Stimulated activated CD8-positive, alpha-beta memory T cell treated with anti-CD3 and anti-CD28 coated beads, Interleukin-12 subunit alpha, Interleukin-12 subunit beta, amount 100 ng/mL, for 1 hour (primary cell): ENCODE measurements around the gene SIN3A.
"Not testable (repeated sequence)": the region's sequence is repeated elsewhere in the genome, so short reads cannot be mapped to it uniquely, and the experiment has no call there.

ENCODE experiments used
- DNase-seq: peaks from one replicate; pipeline ENCODE4 v3.0.0-alpha.2; 2020; ENCODE audit warnings: low read depth

SIN3A gene

DNA sequence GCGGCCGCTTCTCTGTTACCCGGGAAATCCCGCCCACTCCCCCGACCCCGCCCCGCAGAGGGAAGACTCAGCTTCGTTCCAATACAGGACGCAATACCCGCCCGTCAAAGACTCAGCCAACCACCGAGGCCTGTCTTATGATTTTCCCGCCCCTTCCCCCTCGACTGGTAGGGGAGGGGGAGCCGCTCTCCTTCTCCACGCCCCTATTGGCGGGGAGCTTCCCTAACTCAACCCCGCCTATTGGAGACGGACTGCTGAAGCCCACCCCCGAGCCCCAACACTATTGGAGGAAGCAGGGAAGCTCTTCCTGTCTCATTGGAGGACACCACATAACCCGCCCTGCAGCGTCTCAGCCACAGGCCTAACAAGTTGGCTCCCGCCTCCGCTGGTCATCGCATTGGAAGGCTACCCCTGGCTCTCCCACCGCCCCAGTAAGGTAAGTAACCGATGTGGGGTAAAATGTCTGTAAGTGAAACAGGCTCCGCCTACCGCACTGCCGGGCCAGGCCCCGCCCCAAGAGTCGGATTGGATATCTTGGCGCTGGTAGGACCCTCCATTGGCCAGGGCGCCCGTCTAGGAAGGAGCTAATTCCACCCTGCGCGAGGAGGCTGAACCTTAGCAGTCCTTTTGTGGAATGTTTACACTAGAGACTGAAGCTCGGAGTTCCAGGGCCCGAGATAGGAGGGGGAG lies at the start of gene SIN3A:
TSS of gene SIN3A (minus strand) at position 17 of the 690 bp plus-strand sequence. CDS start 21,315 bp downstream, outside the sequence.
- peak; percentile 99 for DNase-seq

DNA sequence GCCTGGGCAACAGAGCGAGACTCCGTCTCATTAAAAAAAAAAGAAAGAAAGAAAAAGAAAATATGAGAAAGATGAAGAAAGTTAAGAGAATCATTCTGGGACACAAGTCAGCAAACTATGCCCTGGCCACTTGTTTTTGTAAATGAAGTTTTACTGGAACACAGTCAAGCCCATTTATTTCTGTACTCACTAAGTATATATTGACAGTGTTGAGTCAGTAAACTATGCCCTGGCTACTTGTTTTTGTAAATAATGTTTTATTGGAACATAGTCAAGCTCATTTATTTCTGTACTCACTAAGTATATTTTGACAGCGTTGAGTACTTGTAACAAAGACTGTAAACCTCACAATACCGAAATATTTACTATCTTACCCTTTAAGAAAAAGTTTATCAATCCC lies 42.2 kb upstream of the SIN3A start:
- DNase-seq, result no peak

DNA sequence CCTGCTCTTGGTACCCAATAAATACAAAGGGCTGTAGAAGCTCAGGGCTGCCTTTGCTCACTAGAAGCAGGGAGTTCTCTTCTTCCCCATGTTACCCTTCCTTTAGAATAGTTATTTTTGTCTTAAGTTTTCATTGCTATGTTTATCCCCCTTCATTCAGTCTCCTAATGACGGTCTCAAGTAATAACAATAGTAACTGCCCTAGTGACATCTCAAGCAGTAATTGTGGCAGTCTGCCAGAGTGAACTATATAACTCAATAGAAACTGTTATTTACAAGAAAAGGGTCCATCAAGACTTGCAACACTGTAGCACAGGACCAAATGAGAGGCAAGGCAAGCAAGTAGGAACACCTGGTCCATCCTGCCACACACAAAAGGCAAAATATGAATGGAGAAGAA lies 32.5 kb upstream of the SIN3A start:
- no peak for DNase-seq

DNA sequence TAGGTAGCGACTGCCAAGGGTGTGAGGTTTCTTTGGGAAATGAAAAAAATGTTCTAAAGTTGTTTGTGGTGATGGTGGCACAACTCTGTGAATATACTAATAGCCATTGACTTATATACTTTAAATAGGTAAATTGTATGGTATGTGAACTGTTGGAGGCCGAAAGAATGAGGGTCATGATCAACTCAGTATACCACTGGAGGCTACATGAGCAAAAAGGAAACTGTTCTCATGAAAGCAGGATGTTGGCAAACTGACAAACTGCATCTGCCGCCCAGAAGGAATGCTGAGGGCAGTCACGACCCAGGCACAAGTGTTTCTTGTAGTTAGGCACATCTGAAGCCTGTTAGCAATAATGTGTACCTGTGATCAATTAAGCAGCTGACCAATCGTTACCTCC lies 32.1 kb upstream of the SIN3A start:
- not testable (repeated sequence) for DNase-seq

DNA sequence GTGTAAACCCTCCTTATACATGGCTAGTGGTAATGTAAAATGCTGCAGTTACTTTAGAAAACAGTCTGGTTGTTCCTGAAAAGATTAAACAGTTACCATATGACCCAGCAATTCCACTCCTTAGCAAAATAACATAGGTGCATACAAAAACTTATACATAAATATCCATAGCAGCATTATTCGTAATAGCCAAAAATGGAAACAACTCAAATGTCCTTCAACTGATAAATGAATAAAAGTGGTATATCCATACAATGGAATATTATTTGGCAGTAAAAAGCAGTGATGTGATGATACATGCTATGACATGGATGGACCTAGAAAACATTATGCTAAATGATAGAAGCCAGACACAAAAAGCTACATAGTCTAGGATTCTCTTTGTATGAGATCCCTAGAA lies 31.6 kb upstream of the SIN3A start:
- no peak for DNase-seq

DNA sequence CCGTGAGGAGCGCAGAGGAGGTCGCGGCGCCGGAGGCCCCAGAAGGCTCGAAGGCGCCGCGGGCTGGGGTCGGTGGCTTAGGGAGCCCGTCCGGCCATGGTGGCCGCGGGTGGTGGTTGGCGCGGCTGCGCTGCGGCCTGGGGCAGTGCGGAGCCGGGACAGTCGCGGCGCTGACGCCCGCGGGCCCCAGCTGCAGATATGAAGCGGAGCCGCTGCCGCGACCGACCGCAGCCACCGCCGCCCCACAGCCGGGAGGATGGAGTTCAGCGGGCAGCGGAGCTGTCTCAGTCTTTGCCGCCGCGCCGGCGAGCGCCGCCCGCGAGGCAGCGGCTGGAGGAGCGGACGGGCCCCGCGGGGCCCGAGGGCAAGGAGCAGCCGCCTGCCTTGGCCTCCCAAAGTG lies 29.0 kb upstream of the SIN3A start:
- not testable (repeated sequence) for DNase-seq

DNA sequence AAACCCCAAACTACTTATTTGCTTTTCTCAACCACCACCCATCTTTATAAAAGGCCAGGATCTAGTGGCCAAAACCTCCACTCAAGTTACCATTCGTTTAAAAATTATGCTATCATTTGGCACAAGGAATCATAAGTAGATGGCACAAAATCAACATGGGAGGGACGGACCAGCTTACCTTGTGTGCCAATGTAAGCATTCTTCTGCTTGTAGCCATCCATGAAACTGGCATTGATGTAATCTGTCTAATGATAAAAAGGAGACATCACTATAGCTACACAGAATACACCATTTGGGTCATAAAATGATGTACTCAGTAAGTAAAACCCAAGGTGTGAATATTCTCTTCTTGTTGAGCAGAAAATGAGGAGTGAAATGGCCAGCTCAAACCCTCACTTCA lies 28.2 kb upstream of the SIN3A start:
- DNase-seq, result no peak

DNA sequence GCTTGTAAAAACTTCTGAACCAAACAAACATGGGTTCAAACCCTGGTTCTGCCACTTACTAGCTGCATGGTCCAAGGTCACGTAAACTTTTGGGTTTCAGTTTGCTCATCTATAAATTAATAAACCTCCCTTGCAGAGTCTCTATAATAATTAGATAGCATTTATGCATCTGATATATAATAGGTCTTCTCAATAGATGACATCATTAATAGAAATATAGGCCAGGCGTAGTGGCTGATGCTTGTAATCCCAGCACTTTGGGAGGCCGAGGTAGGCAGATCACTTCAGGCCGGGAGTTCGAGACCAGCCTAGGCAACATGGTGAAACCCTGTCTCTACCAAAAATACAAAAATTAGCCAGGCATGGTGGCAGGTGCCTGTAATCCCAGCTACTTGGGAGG lies 25.6 kb upstream of the SIN3A start:
- not testable (repeated sequence) for DNase-seq

DNA sequence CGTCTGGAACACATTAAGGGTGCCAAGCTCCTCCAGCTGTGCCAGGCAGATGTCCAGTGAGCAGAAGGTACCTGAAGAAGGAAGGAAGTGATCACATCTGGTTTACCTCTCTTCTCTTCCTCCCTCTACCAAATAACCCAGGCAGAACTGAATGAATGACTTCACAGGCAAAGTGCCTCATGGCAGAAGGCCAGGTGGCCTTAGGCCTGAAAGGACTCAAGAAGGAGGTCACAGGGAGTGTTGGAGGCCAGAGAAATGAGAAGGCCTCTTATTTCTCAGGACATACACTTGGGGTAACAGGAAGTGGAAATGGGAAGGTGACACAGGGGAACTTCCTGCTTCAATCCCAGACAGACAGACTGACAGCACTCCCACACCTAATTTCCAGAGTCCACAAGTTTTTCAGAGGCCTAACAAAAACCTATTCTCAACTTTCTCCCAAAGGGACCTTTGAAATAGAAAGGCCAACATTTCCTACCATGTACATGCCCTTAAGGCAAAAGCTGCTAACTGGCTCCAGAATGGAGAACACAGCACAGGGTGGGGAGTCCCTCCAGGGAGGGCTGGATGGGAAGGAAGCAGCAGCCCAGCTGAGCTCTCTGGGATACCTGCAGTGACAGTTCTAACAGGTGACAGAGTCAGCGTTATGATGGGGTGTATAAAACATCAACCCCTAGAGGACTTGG lies 17.6 kb upstream of the SIN3A start:
- no peak for DNase-seq

DNA sequence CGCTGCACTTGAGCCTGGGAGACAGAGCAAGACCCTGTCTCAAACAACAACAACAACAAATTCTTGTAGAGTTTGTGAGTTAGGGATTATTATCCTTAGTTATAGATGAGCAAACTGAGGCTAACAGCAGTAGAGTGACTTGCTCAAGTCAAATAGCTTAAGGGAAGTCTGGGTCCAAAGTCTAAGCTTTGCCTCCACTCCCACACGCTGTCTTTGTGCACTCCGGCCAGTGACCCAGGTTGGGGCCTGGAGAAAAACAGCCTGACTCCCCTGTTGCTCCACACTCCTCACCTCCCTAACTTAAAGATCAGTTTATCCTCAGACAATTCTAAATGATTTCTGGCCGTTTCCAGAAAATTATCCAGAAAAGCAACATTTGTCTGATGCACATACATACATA lies 9.2 kb upstream of the SIN3A start:
- no peak for DNase-seq

DNA sequence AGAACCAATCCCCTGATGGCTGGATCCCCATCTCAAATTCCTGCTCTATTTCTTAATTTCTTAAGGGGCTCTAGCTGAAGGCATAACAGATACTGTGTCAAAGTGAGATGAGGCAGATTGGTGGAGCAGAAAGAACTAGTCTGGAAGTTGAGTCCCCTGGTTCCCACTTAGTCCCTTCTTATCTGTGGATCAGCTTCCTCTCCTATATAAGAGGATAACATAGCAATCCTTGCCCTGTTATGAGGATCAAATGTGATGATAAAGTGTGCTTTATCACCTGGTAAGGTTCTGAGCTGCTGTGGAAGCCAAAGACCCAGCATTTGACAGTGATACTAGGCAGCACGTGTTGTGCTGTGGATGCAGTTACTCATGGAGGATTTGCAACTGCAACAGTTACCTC lies 8.1 kb upstream of the SIN3A start:
- no peak for DNase-seq

DNA sequence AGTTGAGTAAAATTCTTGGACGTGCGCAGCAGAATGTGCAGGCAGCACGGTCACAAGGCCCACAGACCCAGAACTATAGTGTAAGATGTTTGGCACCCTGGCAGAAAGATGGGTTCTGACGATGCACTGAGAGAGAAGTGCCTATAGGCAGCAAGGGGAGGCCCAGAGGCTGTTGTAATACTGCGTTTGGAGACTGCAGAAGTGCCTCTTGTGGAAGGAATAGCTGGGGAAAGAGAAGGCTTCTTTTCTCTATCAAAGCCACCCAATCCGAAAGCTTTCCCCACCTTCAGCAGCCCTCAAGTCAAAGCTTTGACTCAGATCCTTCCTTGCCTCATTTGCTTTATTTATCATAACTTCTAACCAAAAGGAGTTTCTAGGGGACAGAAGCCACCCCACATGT lies 5.2 kb upstream of the SIN3A start:
- DNase-seq, result no peak

DNA sequence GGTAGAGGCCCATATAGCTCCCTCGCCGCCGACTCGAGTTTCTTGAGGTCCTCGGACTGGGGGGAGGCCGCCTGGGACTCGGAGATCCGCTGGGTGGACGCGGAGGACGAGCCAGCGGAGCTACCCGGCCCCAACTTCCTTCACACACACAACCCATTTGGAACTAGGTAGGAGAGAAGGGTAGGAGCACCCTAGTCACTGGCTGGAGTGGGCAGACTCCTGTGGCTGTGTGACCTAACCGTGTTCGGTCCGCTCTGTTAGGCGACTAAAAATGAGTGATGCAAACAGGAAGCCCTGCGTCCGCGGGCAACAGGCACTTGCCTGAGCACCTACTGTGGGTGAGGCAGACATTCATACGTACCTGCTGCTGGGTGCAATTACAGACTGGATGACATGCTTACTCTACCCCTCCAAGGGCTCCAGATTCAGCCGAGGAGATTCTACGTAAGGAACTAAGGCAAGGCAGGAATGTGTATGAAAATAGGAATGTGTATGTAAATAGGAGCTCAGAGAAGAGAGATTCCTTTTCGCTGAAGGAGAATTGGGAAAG lies 4.6 kb upstream of the SIN3A start:
- peak; percentile 21 for DNase-seq

DNA sequence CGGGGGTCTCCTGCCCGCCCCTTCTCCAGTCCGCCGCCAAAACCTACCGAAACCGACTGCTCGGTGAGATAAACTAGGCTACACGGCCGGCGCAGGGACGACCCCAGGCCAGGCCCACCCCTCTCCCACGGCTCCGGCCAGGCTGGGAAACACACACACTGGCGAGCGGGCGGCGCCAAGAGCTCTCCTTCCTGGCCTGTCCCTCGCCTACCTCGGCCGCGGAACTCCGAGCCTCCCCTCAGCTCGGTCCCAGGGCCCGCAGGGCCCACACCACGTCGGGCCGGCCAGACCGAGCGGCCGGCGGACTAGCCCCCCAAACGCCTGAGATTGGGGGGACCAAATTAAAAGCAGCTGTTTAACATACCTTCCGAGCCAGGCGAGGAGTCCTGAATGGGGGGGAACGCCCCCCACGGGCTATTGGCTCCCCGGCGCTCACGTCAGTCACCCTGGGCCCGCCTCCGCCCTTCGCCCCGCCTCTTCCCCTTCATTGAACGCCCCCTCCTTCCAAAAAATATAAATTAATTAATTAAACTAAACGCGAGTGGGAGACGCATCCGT lies 4.0 kb upstream of the SIN3A start:
- peak; percentile 80 for DNase-seq

DNA sequence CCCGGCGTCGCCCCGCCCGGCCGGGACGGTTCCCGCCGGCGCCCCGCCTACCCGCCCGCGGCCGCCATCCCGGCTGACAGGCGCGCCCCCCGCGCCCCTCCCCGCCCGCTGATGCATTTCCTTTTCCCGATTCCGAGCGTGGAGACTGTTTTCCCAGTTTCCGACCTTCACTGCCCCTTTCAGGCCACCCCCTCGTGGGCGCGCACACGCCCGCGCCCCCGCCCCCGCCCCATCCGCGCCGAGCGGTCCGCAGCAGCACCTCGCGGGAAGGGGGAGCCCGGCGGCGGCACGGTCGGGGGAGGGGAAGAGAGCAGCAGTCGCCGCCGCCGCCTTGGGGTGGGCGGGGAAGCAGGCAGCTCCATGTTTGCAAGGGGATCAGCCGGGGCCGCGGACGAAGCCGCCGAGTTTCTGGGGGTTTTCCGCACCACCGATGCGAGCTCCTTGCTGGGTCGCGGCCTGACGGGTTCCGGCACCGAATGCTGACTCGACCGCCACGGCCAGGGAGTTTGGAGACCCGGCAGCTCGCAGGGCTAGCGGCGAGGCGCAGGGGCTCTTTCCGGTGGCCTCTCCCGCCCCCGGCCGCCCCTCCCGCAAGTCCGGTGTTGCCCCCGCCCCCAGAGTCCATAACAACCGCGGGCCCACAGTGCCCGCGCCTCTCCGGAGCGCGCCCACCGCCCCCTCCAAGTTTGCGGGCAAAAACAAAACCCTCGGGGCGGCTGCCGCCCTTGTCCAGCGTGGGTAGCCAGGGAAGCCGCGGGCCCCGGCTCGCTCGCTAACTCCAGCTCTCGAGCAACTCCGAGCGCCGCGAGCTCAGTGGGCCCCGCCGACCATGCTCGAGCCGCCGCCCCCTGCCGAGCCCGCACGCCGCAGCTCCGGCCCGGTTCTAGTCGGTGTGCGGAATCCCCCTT lies 3.2 kb upstream of the SIN3A start:
- DNase-seq, result peak; percentile 67

DNA sequence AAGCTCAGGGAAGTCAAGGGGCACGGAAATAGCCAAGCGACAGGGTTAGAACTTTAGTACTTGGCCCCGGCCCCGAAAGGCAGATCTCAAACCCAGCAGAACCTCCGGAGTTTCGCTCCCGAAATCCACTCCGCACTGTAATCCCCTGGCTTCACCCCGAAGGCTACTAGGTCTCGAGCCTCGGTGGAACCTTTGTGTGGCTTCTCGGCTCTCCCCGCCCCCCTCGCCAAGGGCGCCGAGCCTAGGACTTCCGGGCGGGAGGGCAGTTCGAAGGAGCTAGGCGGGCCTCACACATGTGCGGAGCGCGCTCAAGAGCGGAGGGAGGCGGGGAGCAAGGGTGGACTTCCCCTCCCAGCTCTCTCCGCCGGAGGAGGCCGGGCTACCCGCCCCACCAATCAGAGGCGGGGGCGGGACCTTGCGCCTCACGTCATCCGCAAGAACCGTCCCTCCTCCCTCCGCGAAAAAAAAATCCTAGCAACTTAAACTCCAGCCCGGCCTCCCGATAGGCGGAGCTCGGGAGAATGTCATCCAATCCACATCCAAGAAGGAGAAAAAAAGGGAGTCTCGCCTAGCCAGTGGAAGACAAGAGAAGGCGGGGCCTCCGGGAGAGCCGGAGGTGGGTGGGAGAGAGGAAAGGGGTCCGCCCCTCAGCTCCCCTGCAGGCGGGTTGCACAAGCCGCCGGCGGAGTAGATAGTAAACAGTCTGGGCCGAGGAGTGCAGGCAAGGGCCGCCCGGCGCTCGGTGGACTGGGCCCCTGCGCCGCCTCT lies 2.4 kb upstream of the SIN3A start:
- DNase-seq, result peak; percentile 93

DNA sequence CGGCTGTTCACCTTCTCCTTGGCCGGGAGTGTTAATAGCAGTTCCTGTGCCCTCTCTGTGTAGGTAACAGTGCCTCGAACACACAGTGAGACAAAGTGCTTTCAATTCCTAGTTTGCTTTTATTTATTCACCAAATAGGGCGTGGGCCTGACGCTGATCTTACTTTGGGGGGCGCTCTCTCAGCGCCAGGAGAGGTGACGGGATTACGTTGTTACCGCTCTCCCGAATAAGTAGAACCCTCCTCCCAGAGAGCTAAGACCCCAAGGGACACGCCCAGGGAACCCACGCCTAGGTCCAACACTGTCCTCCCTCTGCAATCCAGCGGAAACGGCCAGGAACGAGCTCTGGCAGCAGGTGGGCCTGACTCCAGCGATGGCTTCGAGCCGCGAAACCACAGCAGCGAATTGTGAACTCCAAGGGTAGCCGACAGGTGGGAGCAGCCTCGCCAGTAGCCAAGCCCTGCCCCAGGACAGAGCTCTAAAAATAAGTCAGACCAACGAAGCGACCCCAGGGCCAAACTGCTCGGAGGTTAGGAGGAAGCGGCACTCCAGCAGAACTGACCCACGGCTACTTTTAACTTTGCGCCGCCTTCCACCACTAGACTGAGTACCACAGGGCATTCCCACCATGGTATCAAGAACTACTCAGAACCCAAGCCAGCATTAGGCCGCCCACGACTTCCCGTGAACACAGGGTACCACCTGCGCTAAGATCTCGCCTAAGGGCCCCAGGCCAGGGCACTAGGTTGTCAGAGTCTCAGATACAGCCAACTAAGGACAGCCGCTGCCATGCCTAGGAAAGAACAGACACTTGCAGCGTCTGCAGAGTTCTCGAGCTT lies 1.6 kb upstream of the SIN3A start:
- peak; percentile 35 for DNase-seq

DNA sequence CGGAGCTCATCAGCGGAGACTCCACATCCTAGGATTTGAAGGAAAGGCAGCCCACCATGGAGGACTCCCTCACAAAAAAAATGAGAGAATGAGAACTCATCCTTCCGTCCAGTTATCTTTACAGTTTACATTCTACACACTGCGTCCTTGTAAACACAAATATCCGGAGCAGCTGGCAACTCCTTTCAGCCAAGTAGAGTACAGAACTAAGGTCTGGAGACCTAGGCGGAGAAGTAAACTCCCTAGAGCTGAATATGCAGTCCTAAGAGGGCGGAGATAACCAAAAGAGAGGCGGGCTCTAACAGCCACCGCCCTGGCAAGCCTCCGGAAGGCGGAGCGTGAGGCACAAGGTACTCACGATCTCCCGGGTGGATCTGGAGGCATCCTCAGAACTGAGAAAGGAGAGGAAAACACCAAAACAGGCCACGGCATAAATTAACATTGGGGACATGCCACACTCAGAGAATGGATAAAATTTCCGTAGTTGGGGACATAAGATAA lies 924 bp upstream of the SIN3A start:
- DNase-seq, result peak; percentile 59

DNA sequence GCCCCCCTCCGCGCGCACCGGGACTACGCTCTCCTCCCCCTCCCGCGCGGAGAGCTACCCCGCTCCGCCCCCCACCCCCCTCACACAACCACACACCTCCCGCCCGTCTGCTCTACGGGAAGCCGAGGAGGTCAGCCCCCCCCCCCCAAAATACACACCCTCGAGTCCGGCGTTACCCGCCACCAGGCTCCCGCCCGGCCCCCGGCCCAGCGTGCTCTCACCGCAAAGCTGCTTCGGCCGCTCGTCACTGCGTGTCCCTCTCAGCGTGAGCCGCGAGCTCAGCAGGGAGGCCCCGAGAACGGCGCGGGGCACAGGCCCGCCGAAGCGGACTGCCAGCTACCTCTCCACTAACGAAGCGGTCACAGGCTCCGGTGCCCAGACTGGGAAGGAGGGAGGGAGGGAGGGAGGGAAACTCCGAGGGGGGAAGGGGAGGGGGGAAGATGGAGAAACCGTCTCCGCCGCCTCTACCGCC lies 252 bp downstream of the SIN3A start:
- no peak for DNase-seq
